ENCODE results near the gene B4GALT3. TPM values are rescaled to one million over a fixed set of nuclear protein-coding genes. Genes with fewer than 3 reads are reported as not detected.

The B4GALT3 gene
- total RNA-seq, 1 donor from 2014 or later, result 23.0 TPM

DNA sequence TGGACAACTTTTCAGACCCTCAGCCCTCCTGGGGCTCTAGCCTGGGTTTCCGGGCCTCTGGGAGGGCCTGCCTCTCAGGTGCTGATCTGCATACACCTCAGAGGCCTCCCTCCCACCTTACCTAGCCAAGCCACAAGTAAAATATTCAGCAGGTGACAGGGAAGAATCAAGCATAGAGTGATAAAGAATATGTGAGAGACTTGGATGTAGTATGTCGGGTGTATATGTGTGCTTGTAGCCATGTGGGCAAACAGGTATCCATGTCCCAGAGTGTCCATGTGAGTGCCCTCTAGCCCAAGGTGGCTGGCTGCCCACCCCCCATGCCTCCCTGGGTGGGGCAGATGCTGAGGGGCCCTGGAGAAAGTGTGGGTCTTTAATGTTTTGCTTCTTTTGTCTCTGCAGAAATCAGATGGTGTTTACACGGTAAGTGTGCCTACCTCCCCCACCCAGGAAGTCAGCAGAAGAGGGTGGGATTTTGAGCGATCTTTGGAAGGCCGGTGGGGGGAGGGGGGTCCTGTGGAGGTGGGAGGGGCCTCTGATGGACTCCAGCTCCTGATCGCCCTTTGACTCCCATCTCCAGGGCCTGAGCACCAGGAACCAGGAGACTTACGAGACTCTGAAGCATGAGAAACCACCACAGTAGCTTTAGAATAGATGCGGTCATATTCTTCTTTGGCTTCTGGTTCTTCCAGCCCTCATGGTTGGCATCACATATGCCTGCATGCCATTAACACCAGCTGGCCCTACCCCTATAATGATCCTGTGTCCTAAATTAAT, 41.2 kb upstream of the B4GALT3 start:
- TF ChIP-seq, protein P1, sequence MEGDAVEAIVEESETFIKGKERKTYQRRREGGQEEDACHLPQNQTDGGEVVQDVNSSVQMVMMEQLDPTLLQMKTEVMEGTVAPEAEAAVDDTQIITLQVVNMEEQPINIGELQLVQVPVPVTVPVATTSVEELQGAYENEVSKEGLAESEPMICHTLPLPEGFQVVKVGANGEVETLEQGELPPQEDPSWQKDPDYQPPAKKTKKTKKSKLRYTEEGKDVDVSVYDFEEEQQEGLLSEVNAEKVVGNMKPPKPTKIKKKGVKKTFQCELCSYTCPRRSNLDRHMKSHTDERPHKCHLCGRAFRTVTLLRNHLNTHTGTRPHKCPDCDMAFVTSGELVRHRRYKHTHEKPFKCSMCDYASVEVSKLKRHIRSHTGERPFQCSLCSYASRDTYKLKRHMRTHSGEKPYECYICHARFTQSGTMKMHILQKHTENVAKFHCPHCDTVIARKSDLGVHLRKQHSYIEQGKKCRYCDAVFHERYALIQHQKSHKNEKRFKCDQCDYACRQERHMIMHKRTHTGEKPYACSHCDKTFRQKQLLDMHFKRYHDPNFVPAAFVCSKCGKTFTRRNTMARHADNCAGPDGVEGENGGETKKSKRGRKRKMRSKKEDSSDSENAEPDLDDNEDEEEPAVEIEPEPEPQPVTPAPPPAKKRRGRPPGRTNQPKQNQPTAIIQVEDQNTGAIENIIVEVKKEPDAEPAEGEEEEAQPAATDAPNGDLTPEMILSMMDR (IDR thresholded peaks at IDR 0.05), result no peak
- Mint-ChIP-seq H3K4me3 (ENCODE audit: unreplicated experiment) (no peak overlapping the region), H3K9me3 (ENCODE audit: low read depth) (no peaks in the 10 kb centered on the region), H3K27ac (ENCODE audit: unreplicated experiment) (no peak overlapping the region), H3K36me3 (ENCODE audit: low read depth) (peaks cover 14% of the 10 kb centered on the region), H3K27me3 (ENCODE audit: low read depth) (no peaks in the 10 kb centered on the region), H3K4me1 (ENCODE audit: low read depth) (peaks cover 8% of the 10 kb centered on the region)
- peak; percentile 51 for DNase-seq (ENCODE audit: low spot score)

DNA sequence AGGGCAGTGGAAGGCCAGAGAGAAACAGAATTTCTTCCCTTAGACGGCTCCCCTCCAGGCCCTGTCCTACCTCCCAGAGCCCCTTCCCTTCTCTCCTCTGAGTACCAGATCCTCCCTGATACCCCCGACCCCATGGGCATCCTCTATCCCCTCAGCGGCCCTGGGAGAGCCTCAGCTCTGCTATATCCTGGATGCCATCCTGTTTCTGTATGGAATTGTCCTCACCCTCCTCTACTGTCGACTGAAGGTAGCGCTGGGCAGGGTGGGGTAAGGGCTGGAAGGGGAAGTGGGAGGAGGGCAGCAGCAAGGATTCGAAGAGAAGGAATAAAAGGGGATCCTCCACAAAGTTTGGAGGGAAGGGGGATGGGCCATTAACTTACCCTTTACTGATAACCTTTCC, 40.5 kb upstream of the B4GALT3 start:
- Mint-ChIP-seq H3K27me3 (ENCODE audit: low read depth) (no peaks in the 10 kb centered on the region), H3K9me3 (ENCODE audit: low read depth) (no peaks in the 10 kb centered on the region), H3K4me3 (ENCODE audit: unreplicated experiment) (no peak overlapping the region), H3K36me3 (ENCODE audit: low read depth) (peaks cover 19% of the 10 kb centered on the region), H3K27ac (ENCODE audit: unreplicated experiment) (no peak overlapping the region), H3K4me1 (ENCODE audit: low read depth) (peaks cover 8% of the 10 kb centered on the region)
- TF ChIP-seq, protein P1 (IDR thresholded peaks at IDR 0.05), result no peak
- peak; percentile 76 for DNase-seq (ENCODE audit: low spot score)

DNA sequence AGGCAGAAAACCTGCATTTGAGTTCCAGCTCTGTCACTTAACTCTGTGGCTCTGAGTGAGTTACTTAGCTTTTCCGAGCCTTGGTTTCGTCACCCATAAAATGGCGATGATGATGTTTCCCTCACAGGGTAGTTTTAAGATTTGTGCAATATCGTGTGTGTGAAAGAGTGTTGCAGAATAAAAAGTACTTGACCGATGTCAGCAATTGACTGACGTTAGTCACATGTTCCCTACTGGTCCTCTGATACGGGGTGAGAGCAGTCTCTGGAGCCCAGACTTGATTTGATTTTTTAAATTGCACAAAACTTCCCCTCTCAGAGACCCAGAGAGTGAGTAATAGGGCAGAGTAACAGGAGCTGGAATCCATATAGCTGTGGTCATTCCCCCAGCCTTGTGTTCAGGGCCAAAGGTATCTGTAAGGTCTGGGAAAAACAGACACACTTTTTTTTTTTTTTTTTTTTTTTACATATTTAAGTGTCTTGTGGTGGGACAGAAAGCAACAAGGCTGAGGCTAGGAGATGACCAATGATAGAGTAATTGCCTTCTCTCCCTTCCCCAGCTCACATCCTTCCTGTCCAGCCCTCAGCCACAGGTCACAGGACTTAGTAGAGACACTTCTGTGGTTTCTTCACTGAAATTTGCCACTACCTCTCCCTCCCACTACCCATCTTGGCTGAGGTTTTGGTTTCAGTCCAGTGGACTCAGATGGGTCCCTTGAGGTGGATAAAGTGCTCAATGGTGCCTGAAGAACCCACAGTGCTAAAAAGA, 39.8 kb upstream of the B4GALT3 start:
- H3K27ac Mint-ChIP-seq (ENCODE audit: unreplicated experiment), result peak overlapping the region; percentile 72
- H3K36me3 Mint-ChIP-seq (ENCODE audit: low read depth), result peaks cover 21% of the 10 kb centered on the region
- DNase-seq (ENCODE audit: low spot score), result no peak
- H3K27me3 Mint-ChIP-seq (ENCODE audit: low read depth), result no peaks in the 10 kb centered on the region
- H3K4me1 Mint-ChIP-seq (ENCODE audit: low read depth), result peaks cover 8% of the 10 kb centered on the region
- H3K4me3 Mint-ChIP-seq (ENCODE audit: unreplicated experiment), result no peak overlapping the region
- no peaks in the 10 kb centered on the region for H3K9me3 Mint-ChIP-seq (ENCODE audit: low read depth)
- TF ChIP-seq, protein P1 (IDR thresholded peaks at IDR 0.05), result no peak

DNA sequence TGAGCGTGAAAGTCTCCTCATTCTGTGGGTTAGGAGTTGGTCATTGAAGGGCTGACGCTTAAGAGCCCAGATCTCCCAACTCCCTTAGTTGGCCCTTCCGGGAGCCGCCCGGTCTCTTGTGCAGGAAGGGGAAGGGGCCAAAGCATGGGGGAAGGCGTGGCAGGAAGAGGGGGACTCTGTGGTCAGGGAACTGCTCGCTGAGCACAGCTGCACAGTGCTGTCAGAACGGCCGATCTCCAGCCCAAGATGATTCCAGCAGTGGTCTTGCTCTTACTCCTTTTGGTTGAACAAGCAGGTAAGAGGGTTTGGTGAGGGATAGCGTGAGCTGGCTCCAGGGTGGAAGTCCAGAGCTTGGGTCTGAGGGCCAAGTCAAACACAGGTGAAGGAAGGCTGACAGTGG, 37.8 kb upstream of the B4GALT3 start, which contains the start of gene FCER1G:
Gene FCER1G (plus strand): TSS at position 220 of the 400 bp plus-strand sequence. CDS start 27 bp downstream, at position 247.
- peaks cover 8% of the 10 kb centered on the region for H3K4me1 Mint-ChIP-seq (ENCODE audit: low read depth)
- H3K27ac Mint-ChIP-seq (ENCODE audit: unreplicated experiment), result no peak within 1 kb of the TSS
- no peak for DNase-seq (ENCODE audit: low spot score)
- no peaks in the 10 kb centered on the region for H3K9me3 Mint-ChIP-seq (ENCODE audit: low read depth)
- no peak within 1 kb of the TSS for H3K4me3 Mint-ChIP-seq (ENCODE audit: unreplicated experiment)
- H3K27me3 Mint-ChIP-seq (ENCODE audit: low read depth), result no peaks in the 10 kb centered on the region
- TF ChIP-seq, protein P1 (IDR thresholded peaks at IDR 0.05), result no peak
- peaks cover 29% of the 10 kb centered on the region for H3K36me3 Mint-ChIP-seq (ENCODE audit: low read depth)

DNA sequence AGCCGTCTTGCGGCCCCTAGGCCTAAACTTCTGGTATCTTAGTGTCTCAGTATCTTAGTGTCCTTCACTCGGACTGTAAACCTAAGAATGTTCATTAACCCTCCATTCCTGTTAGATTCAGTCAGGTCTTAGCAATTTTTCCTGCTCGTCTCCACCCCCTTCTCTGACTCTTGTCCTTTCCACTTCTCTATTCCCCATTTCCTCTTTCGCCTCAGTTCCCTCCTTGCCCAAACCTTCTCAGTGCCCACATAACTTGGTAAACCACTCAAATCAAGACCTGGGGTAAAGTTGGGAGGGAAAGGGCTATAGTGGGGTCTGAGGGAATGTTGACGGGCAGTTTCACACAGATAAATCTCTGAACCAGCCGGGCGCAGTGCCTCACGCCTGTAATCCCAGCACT, 37.1 kb upstream of the B4GALT3 start:
- no peak overlapping the region for H3K4me3 Mint-ChIP-seq (ENCODE audit: unreplicated experiment)
- H3K27me3 Mint-ChIP-seq (ENCODE audit: low read depth), result no peaks in the 10 kb centered on the region
- no peak for DNase-seq (ENCODE audit: low spot score)
- TF ChIP-seq, protein P1 (IDR thresholded peaks at IDR 0.05), result no peak
- H3K9me3 Mint-ChIP-seq (ENCODE audit: low read depth), result no peaks in the 10 kb centered on the region
- H3K36me3 Mint-ChIP-seq (ENCODE audit: low read depth), result peaks cover 35% of the 10 kb centered on the region
- peaks cover 10% of the 10 kb centered on the region for H3K4me1 Mint-ChIP-seq (ENCODE audit: low read depth)
- H3K27ac Mint-ChIP-seq (ENCODE audit: unreplicated experiment), result no peak overlapping the region

Data from chondrocyte (in vitro differentiated cells).